HG03108 (cell line): ENCODE results near the gene PTPRN2.

Source experiments
- ATAC-seq: cut with Tn5 transposase; IDR thresholded peaks from one replicate; pipeline ENCODE4 v1.9.1; 2021; ENCODE audit warnings: moderate library complexity; ENCODE audit not compliant: unreplicated experiment

PTPRN2 gene

GRCh38 chr7:157820796-157821195 is 766.8 kb downstream of the PTPRN2 start:
- no peak for ATAC-seq

- ATAC-seq: no peak
These were observed 768.2 kb downstream of the PTPRN2 start for GRCh38 chr7:157819455-157819807.

- no peak for ATAC-seq
These were observed 768.7 kb downstream of the PTPRN2 start for GRCh38 chr7:157818701-157819454.

GRCh38 chr7:157817944-157818700 is 769.5 kb downstream of the PTPRN2 start:
- ATAC-seq: no peak

GRCh38 chr7:157817433-157817832 is 770.2 kb downstream of the PTPRN2 start:
- no peak for ATAC-seq

- ATAC-seq: no peak
These were observed 770.9 kb downstream of the PTPRN2 start for GRCh38 chr7:157816526-157817250.

- ATAC-seq: no peak
These were observed 771.5 kb downstream of the PTPRN2 start for GRCh38 chr7:157816086-157816485.

GRCh38 chr7:157815706-157816022 is 772.0 kb downstream of the PTPRN2 start:
- ATAC-seq: no peak

- no peak for ATAC-seq
These were observed 772.5 kb downstream of the PTPRN2 start for GRCh38 chr7:157814931-157815705.

GRCh38 chr7:157813741-157814661 is 773.6 kb downstream of the PTPRN2 start:
- ATAC-seq: no peak

GRCh38 chr7:157813053-157813452 is 774.6 kb downstream of the PTPRN2 start:
- no peak for ATAC-seq

GRCh38 chr7:157811946-157812345 is 775.7 kb downstream of the PTPRN2 start:
- ATAC-seq: no peak

GRCh38 chr7:157809863-157810851 is 777.5 kb downstream of the PTPRN2 start:
- no peak for ATAC-seq

GRCh38 chr7:157809154-157809862 is 778.3 kb downstream of the PTPRN2 start:
- ATAC-seq: no peak

- no peak for ATAC-seq
These were observed 779.6 kb downstream of the PTPRN2 start for GRCh38 chr7:157808042-157808441.

- no peak for ATAC-seq
These were observed 780.1 kb downstream of the PTPRN2 start for GRCh38 chr7:157807510-157807909.

GRCh38 chr7:157806711-157807110 is 780.9 kb downstream of the PTPRN2 start:
- no peak for ATAC-seq

GRCh38 chr7:157805713-157806112 is 781.9 kb downstream of the PTPRN2 start:
- ATAC-seq: no peak
